NCI-H345 treated with DMSO at 0.1 percent for 48 hours (cell line): Measurements from ENCODE around the gene CCHCR1.
"Not testable (repeated sequence)": the region's sequence is repeated elsewhere in the genome, so short reads cannot be mapped to it uniquely, and the experiment has no call there.

ENCODE experiments used
- DNase-seq: peaks from one replicate; lab custom pipeline; 2025; ENCODE audit not compliant: unreplicated experiment; lab: John Stamatoyannopoulos, UW

Gene CCHCR1

GRCh38 chr6:31157513-31158139, at the start of gene CCHCR1:
CCHCR1 (minus strand) TSS chr6:31157802; CDS start chr6:31157600, 202 bp downstream.
- no peak for DNase-seq

GRCh38 chr6:31205638-31206037, 48.0 kb upstream of the CCHCR1 start:
- no peak for DNase-seq

DNA sequence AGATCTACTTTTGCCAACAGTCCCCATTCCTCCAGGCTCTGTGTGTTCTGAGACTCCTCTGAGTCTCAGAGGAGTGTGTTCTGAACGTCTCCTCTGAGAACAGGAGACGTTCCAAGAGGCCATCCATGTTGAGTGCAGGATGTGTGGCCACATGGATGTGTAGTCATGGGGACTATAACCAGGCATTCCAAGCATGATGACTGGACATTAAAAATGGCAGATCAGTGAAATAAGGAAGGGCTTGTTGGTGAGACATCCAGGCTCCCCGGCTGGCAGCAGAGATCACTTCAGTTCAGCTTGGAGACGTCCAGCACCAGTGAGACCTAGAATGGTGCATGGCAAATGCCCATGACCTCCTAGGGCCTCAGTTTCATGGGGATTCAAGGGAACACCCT, 47.1 kb upstream of the CCHCR1 start:
- DNase-seq = no peak

DNA sequence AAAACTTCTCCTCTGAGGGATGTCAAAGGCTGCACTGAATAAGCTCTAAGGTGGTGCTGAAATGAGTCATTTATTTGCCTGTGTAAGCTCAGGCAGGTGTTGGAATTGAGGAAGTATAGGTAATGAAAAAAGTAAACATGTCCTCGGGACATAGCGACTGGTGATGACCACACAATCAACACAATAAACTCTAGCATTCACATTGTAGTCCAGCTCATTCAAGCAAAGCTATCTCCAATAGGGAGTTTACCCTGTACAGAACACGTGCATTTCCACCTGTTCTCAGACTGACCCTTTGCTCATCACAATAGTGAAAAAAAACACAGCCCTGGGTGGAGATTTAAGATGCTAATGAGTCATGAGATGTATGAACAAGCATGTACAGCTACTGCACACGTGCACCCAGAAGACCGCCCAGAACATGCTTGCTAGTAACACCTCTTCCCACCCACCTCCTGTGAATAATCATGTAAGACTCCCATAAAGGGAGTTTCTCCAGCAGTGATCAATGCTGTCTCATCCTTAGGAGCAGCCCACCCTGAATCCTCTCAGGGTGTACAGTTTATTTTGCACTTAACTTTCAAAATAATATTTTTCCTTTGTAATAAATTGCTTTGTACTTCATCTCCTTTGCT, 45.9 kb upstream of the CCHCR1 start:
- DNase-seq = peak; percentile 63

DNA sequence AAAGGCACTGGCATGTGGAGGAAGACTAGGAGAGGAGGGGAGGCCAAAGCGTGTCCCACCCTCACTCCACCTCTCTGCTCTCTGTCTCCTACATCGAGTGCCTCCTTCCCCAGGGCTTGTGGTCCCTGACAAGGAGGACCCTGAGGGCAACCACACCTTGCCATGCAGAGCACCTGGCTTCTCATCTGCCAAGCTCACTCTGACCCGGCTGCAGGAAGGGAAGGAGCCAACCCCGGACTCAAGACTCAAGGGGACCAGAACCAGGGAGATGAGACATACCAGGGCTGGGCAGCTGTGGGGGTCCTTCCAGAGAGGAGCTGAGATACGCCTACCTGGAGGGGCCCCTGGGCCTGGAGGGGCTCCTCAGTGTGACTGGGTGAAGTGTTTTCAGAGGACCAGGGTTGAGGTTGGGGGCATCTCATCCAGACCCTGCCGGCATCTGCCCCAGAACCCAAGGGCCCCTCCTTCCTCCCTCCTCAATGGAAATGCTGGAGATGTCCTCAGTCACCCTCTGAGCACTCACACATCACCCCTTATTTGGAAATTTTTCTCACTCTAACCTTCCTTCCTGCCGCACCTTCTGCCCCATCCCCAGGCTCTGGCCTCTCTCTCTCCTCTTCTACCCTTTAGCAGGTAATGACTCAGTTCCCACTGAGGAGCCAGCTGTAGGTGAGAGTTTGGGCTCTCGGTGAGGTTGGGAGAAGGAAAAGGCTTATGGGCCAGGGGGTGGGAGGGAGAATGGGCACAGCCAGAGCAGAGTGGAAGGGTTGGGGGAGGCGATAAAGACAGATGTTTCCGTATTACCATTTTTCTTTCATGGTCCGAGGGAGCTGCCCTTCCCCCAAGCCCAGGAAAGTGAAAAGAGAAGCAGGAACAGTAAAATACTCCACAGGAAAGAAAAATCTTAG, 44.9 kb upstream of the CCHCR1 start:
- no peak for DNase-seq

GRCh38 chr6:31199105-31199452, 41.5 kb upstream of the CCHCR1 start:
- not testable (repeated sequence) for DNase-seq

DNA sequence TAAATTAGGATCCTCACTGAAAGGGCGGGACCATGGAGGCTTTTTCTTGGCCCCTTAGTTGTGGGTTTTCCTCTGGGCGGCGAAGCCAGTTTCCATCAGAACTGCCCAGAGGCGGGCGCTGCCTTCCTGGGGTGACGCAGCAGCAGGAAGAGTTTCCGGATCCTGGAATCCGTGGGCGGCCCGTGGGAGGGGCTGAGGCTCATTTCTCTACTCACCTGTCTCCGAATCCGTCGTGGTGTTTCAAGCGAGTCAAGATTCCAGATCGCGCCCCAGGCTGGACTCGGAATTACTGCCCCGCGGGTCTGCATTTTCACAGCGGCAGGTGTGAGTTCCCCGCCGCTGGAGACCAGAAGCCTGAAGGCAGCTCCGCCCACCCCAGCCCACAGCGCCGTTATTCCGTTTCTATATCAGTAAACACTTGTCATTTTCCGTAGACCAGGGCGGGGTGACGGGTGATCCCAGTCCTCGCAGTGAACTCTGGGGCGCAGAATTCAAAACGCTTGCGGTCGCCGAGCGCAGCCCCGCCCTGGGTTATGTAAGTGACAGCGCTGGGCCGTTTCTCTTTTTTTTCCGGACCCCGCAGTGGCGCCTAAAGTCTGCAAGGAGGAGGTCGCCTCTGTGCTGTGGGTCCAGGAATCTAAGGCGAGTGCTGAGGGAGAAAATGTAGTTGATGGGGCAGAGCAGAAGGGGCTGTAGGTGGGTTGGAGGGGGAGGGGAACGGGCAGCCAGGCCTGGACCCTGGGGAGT, 40.1 kb upstream of the CCHCR1 start:
- DNase-seq = peak; percentile 68

GRCh38 chr6:31196251-31197022, 38.8 kb upstream of the CCHCR1 start:
- DNase-seq = not testable (repeated sequence)

DNA sequence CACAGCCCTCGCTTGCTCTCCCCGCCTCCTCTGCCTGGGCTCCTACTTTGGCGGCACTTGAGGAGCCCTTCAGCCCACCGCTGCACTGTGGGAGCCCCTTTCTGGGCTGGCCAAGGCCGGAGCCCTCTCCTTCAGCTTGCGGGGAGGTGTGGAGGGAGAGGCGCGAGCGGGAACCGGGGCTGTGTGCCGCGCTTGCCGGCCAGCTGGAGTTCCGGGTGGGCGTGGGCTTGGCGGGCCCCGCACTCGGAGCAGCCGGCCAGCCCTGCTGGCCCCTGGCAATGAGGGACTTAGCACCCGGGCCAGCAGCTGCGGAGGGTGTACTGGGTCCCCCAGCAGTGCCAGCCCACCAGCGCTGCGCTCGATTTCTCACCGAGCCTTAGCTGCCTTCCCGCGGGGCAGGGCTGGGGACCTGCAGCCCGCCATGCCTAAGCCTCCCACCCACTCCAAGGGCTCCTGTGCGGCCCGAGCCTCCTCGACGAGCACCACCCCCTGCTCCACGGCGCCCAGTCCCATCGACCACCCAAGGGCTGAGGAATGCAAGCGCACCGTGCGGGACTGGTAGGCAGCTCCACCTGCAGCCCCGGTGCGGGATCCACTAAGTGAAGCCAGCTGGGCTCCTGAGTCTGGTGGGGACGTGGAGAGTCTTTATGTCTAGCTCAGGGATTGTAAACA, 37.8 kb upstream of the CCHCR1 start:
- not testable (repeated sequence) for DNase-seq

- no peak for DNase-seq
These were observed 36.6 kb upstream of the CCHCR1 start for GRCh38 chr6:31194061-31194834.

- no peak for DNase-seq
These were observed 35.6 kb upstream of the CCHCR1 start for GRCh38 chr6:31193206-31193605.

DNA sequence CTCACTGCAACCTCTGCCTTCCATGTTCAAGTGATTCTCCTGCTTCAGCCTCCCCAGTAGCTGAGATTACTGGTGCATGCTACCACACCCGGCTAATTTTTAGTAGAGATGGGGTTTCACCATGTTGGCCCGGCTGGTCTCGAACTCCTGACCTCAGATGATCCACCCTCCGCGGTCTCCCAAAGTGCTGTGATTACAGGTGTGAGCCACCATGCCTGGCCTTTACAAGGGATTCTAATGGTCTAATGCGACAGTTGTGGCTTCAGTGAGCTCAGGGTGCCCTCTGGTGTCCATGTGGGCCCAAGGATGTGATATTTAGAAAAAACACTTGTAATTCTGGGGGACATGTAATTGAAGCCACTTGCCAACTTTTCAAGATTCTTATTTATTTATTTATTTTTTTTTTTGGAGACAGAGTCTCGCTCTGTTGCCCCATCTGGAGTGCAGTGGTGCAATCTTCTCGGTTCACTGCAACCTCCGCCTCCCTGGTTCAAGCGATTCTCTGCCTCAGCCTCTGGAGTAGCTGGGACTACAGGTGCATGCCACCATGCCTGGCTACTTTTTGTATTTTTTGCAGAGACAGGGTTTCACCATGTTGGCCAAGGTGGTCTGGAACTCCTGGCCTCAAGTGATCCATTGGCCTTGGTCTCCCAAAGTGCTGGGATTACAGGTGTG, 35.0 kb upstream of the CCHCR1 start:
- peak; percentile 23 for DNase-seq

GRCh38 chr6:31190488-31190887, 32.9 kb upstream of the CCHCR1 start:
- DNase-seq = no peak

DNA sequence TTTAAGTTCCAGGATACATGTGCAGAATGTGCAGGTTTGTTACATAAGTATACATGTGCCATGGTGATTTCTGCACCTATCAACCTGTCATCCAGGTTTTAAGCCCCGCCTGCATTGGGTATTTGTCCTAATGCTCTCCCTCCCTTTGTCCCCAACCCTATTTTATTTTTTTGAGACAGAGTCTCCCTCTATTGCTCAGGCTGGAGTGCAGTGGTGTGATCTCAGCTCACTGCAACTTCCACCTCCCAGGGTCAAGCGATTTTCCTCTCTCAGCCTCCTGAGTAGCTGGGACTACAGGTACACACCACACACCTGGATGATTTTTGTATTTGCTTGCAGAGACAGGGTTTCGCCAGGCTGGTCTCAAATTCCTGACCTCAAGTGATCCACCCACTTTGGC, 31.6 kb upstream of the CCHCR1 start:
- DNase-seq = not testable (repeated sequence)

DNA sequence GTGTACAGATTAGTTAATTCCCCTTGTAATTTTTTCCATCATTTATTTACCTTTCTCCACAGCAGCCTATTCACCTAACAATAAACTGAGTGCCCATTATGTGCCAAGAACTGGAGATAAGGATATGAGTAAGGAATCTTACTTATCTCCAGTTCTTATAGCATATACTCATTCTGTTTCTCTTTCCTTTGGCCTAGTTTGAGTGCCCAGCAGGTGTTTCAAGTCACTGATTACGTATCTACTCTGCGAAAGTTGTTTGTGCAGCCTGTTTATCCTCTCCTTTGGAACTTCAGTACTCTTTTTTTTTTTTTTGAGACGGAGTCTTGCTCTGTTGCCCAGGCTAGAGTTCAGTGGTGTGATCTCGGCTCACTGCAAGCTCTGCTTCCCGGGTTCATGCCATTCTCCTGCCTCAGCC, 30.2 kb upstream of the CCHCR1 start:
- DNase-seq = no peak

DNA sequence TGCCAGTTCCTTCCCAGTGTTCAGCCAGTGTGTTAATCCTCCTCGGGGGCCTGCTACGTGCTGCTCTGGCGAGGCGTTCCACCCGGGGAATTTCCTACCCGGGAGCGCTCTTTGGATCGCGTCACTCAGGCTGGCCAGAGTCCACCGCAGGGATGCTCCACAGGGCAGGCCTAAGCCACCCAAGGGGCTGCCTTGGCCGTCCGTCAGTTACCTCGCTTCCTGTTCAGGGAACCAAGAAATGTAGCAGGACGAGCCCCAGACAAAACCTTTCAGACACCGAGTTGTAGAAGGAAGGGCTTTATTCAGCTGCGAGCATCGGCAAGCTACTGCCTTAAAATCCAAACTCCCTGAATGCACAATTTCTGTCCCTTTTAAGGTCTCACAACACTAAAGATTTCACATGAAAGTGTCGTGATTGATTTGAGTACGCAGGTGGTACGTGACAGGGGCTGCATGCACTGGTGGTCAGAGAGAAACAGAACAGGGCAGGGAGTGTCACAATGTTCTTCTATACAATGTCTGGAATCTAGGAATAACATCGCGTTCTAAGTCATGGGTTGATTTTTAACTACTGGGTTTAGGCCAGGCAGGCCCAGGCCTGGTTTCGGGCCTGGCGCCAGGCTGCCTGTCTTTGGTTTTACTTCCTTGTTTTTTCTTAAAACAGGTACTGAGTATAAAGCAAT, 28.6 kb upstream of the CCHCR1 start:
- no peak for DNase-seq

- not testable (repeated sequence) for DNase-seq
These were observed 28.1 kb upstream of the CCHCR1 start for GRCh38 chr6:31185695-31186051.

DNA sequence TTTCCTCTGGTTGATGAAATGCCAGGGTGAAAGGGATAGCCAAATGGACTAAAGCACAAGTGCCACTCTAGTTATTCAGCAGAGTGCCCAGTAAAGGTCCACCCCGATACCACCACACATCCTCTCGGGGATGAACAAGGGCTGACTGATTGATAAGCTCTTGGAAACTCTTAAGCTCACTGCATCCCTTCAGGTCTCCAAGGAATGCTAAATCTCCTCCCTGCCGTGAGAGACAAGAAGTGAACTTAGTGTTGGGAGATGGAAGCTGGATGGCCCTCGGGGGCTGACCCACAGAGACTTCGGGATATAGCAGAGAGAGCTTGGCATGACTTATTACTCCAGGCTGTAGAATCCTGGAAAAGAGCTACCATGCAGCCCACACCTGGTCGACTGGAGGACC, 26.3 kb upstream of the CCHCR1 start:
- not testable (repeated sequence) for DNase-seq
